Hematopoietic multipotent progenitor cell treated with erythropoietin and hydrocortisone succinate and interleukin-3 and kit ligand, for 6 days (in vitro differentiated cells): ENCODE data around the gene ARRDC3.
A peak's percentile ranks its signal among the peaks of the same experiment; 100 is the strongest.
"Not testable (repeated sequence)": the region's sequence is repeated elsewhere in the genome, so short reads cannot be mapped to it uniquely, and the experiment has no call there.

Source experiments
- DNase-seq: peaks from one replicate; pipeline ENCODE4 v3.0.0-alpha.2; 2015

The ARRDC3 gene

DNA sequence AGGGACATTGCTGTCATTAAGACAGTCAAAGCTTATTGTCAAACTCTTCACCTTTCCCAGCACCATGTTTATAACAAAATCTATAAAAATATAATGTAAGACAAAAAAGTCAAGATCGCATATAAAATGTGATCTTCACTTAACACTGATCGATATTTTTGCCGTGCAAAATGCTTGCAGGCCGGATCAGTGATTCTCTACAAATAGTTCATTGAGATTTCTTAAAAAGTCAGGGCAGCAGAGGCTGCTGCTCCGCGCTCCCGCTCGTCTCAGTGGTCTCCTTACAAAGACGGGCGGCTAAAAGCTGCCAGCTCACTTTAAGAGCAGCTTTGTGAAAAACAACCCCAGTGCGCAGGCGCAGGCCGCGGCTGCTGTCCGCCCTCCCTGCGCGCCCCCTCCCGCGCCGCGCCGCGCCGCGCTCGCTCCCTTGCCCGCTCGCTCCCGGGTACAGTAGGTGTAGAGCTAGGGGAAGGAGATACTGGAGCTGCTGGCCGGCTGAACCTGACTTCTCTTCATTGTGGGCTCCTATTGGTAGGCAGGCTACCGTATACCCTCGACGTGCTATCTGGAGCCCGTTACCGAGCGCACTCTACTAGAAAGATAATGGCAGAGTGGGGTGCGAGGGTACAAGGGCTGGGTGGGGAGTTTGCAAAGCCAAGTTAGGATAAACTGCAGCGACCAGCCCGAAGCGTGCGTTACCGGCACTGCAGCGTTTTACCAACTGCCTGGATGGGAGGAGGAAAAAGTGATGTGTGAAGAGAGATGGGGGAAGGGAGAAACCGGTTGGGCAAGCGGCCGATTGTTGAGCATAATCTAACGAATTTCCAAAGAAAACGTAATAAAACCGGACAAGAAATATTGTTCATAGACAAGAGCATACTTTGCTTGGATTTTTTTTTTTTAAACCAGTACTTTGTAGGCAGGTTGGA lies at the start of gene ARRDC3:
Gene ARRDC3 (minus strand): TSS at position 291 of the 929 bp plus-strand sequence. CDS start 225 bp downstream, at position 66.
- peak; percentile 97 for DNase-seq

- no peak for DNase-seq
Observed at GRCh38 chr5:91430949-91431348, 47.8 kb upstream of the ARRDC3 start.

- no peak for DNase-seq
Observed at GRCh38 chr5:91424638-91425436, 41.7 kb upstream of the ARRDC3 start.

DNA sequence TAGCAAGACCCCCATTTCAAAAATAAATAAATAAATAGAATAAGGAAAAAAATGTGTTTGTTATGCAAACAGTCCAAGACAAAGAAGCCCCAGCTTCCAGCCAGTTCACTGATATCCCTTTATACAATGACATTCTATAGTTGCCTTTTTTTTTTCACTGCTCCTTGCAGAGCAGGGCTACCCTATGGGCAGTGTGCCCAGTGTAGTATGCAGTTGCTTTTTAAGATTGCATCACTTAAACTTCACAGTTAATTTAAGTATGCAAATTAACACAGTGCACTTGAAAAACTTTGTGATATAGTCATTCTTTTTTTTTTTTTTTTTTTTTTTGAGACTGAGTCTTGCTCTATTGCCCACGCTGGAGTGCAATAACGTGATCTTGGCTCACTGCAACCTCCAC lies 40.8 kb upstream of the ARRDC3 start:
- no peak for DNase-seq

GRCh38 chr5:91420879-91421278 lies 37.8 kb upstream of the ARRDC3 start:
- no peak for DNase-seq

- peak; percentile 87 for DNase-seq
Observed at GRCh38 chr5:91419571-91420537, 36.7 kb upstream of the ARRDC3 start.

- no peak for DNase-seq
Observed at GRCh38 chr5:91419136-91419535, 36.0 kb upstream of the ARRDC3 start.

- DNase-seq, result no peak
Observed at GRCh38 chr5:91418158-91418557, 35.0 kb upstream of the ARRDC3 start.

DNA sequence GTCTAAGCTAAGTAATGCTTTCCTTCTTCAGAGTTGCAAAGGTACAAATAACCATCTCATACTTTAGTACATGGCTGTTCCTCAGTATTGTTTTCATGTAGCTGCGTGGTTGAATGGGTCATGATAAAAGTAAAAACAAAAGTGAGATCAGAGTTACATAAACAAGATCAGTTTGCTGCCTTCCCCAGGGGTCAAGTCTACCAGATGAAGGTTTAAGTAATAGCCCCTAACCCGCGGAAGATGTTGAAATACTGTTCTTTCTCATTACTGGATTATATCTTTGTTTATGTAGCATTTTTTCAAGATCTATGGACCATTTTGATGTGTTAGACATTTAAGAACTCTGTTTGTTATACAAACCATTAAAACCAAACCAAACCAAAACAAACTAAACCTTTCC lies 34.1 kb upstream of the ARRDC3 start:
- no peak for DNase-seq

DNA sequence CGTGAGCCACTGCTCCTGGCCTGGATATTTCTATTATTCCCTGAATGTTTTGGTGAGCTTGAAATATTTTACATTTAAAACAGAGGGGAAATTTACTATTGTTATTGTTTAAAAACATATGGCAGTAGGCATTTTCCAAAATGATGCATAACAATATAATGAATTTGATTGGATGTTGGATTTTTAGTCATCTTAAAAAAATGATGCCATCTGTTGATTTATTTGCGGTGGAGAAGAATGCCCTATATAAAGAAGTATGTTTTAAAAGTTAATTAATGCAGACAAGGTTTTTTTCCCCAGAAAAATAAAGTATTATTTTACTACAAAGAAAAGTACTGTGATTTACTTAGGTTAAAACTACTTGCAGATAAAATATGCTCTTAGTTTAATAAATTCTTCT lies 33.4 kb upstream of the ARRDC3 start:
- no peak for DNase-seq

DNA sequence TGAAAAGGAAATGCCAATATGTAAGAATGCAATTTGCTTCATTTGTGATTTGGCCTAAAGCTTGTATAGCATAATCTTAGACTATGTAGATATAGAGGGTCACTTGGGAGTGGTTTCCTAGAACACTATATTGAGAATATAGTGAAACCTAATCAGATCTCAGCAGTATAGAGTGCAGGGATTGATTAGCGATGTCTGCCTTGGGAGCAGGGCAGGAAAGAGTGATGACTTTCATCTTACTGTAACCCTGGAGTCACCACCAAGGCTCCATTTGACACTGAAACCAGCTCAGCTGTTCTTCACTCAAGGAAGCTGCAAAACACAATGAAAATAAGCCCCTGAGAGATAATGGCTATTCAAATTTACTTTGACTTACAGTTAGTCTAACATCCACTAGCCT lies 26.2 kb upstream of the ARRDC3 start:
- no peak for DNase-seq

DNA sequence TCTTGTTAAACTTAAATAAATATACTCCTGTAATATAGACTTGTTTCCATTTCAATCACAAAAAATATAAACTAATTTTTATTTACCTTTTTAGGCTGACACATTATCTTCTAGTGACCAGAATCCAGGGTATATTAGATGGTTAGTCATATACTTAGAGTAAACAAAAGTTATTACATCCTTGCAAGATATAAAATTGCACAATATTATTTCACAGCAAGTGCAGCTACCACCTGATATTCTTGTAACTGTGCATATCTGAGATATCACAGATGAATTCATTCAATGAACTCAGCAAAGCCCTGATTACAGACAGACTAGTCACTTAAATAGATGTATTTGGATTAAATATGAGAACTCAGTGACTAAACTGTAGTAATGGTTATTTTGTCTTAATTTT lies 25.6 kb upstream of the ARRDC3 start:
- DNase-seq, result no peak

- DNase-seq, result no peak
Observed at GRCh38 chr5:91407204-91407603, 24.1 kb upstream of the ARRDC3 start.

- DNase-seq, result no peak
Observed at GRCh38 chr5:91403438-91403837, 20.3 kb upstream of the ARRDC3 start.

DNA sequence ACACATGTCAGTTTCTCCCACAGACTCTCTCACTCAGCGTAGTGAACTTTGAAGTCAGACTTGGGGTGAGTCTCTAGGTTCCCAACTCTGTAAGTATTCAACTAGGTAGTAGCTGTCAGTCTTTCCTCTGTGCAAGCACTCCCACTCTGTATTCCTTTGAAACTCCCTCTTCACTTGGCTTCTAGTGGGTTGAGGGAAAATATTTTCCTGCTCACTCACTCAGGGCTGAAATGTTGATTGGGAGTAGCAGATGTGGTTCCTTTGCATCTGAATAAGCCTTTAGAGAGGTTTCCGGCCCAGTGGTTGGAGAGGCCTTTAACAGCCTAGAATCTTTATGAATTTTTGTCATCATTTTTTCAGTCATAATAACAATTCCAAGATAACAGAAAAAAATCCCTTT lies 18.1 kb upstream of the ARRDC3 start:
- DNase-seq, result no peak

DNA sequence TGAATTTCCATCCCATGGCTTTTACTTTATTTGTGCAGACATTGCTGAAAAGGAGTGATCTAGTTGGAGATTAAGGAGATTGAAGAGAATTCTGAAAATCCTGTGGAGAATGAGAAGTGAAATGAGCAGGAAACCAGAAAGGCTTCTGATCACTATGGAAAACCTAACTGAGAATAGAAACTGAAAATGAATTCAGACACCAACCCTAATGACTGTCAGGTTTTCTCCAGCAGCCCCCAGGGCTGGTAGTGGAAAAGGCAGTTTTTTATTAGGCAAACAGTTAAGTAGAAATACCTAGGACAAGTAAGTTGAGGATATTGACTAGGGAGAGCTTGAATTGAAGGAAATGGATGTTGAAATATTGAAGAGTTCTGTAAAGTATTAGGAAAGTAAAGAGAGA lies 14.7 kb upstream of the ARRDC3 start:
- DNase-seq, result no peak

DNA sequence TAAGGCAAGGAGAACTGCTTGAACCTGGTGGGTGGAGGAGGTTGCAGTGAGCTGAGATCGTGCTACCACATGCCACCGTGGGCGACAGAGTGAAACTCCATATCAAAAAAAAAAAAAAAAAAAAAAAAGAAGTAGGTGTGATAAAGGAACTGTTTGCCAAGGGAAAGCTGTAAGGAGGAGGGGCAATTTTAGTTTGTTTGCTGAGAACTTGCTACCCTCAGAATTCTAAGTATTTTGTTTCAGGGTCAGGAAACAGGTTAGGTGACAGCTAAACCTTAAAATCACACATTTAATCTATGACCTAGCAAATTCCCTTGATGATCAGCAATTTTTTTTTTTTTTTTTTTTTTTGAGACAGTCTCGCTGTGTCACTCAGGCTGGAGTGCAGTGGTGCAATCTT lies 7.2 kb upstream of the ARRDC3 start:
- peak; percentile 30 for DNase-seq

DNA sequence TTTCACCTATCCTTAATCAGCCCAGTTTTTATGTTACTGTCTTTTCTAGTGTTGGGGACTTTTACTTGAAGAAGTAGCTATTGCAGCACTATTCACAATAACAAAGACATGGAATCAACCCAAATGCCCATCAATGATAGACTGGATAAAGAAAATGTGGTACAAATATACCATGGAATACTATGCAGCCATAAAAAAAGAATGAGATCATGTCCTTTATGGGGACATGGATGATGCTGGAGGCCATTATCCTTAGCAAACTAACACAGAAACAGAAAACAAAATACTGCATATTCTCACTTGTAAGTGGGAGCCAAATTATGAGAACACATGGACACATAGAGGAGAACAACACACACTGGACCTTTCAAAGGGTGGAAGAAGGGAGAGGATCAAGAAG lies 6.4 kb upstream of the ARRDC3 start:
- DNase-seq, result not testable (repeated sequence)

DNA sequence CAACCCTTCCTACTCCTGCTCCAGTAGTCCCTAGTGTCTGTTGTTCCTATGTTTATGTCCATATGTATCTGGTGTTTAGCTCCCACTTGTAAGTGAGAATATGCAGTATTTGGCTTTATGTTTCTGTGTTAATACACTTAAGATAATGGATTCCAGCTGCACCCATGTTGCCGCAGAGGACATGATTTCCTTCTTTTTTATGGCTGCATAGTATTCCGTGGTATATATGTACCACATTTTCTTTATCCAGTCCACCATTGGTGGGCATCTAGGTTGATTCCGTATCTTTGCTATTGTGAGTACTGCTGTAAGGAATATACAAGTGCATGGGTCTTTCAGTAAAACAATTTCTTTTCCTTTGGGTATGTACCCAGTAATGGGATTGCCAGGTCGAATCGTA lies 5.2 kb upstream of the ARRDC3 start:
- DNase-seq, result no peak

- no peak for DNase-seq
Observed at GRCh38 chr5:91386120-91386519, 3.0 kb upstream of the ARRDC3 start.

DNA sequence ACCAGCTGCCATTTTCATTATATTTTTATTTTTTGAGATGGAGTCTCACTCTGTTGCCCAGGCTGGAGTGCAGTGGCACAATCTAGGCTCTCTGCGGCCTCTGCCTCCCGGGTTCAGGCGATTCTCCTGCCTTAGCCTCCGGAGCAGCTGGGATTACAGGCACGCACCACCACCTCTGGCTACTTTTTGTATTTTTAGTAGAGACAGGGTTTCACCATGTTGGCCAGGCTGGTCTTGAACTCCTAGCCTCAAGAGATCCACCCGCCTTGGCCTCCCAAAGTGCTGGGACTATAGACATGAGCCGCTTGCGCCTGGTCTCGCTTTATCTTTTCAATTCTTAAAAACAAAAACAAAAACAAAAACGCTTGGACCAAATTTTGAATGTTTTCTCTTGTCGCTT lies 2.5 kb upstream of the ARRDC3 start:
- DNase-seq, result not testable (repeated sequence)

- DNase-seq, result peak; percentile 95
Observed at GRCh38 chr5:91384671-91385430, 1.7 kb upstream of the ARRDC3 start.
